Large intestine (tissue), 3 donors: ENCODE data around the gene PTCD2. TPM values are rescaled to one million over a fixed set of nuclear protein-coding genes. Genes with fewer than 3 reads are reported as not detected.
"Not testable (repeated sequence)": the region's sequence is repeated elsewhere in the genome, so short reads cannot be mapped to it uniquely, and the experiment has no call there.

Source experiments
- DNase-seq, 2 donors: peaks; one replicate each; pipeline versions ENCODE4 v3.0.0 to v3.0.0-alpha.2; 2013
- H3K27ac ChIP-seq: one replicate; pipeline ENCODE4 v1.5.1; 2013; ENCODE audit warnings: low read length
- H3K27me3 ChIP-seq: 2 replicates; pipeline ENCODE4 v1.6.1; 2013; ENCODE audit warnings: low read length; ENCODE audit not compliant: control insufficient read depth, insufficient read depth
- H3K36me3 ChIP-seq: 2 replicates; pipeline ENCODE4 v1.6.1; 2013; ENCODE audit warnings: low read length; ENCODE audit not compliant: control insufficient read depth, insufficient read depth
- H3K4me1 ChIP-seq: one replicate; pipeline ENCODE4 v1.6.1; 2013; ENCODE audit warnings: low read length; ENCODE audit not compliant: control insufficient read depth, insufficient read depth
- H3K4me3 ChIP-seq: one replicate; pipeline ENCODE4 v1.5.1; 2013; ENCODE audit warnings: low read length
- H3K9me3 ChIP-seq: one replicate; pipeline ENCODE4 v1.6.1; 2013; ENCODE audit warnings: mild to moderate bottlenecking, low read depth, low read length, moderate library complexity; ENCODE audit not compliant: control insufficient read depth
- WGBS: methylation state at CpG from one replicate; pipeline ENCODE4 v1.1.5; 2013; ENCODE audit warnings: low lambda C conversion rate; ENCODE audit not compliant: insufficient coverage; 5-methylcytosine and 5-hydroxymethylcytosine counted together
- polyA plus RNA-seq: library from polyadenylated mRNA; unstranded; fragments of 120-200 nt; gene quantifications from one replicate; pipeline ENCODE4 v1.2.1, GENCODE V29; 2013

PTCD2 gene
- polyA plus RNA-seq, 1 donor = 6.7 TPM

- H3K27ac ChIP-seq = no peak overlapping the region
- no peak overlapping the region for H3K4me3 ChIP-seq
- H3K36me3 ChIP-seq = peaks cover 11% of the 10 kb centered on the region
- no peaks in the 10 kb centered on the region for H3K4me1 ChIP-seq
- 57% methylated on average over 1 of the region's 4 CpGs for WGBS
- H3K9me3 ChIP-seq = no peaks in the 10 kb centered on the region
- DNase-seq = peak in 1 of 2 donors; percentile 11
- H3K27me3 ChIP-seq = no peaks in the 10 kb centered on the region
Measured at GRCh38 chr5:72295539-72295938, 24.6 kb upstream of the PTCD2 start.

GRCh38 chr5:72296256-72296655 is 23.9 kb upstream of the PTCD2 start:
- no peak overlapping the region for H3K27ac ChIP-seq

DNA sequence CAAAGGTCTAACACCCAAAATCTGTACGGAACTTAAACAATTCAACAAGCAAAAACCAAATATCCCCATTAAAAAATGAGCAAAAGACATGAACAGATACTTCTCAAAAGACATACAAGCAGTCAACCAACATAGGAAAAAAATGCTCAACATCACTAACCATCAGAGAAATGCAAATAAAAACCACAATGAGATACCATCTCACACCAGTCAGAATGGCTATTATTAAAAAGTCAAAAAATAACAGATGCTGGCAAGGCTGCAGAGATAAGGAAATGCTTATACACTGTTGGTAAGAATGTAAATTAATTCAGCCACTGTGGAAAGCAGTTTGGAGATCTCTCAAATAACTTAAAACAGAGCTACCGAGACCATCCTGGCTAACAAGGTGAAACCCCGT is 22.0 kb upstream of the PTCD2 start:
- H3K27me3 ChIP-seq, H3K27ac ChIP-seq, H3K9me3 ChIP-seq, H3K36me3 ChIP-seq, DNase-seq, H3K4me3 ChIP-seq, H3K4me1 ChIP-seq: not testable (repeated sequence)
- no CpG with 5 or more reads among the region's 3 CpGs for WGBS

More at GRCh38 chr5:72296256-72296655, 23.9 kb upstream of the PTCD2 start:
- 80% methylated on average over 1 of the region's 2 CpGs for WGBS
- no peaks in the 10 kb centered on the region for H3K27me3 ChIP-seq
- H3K4me3 ChIP-seq = no peak overlapping the region
- H3K9me3 ChIP-seq = no peaks in the 10 kb centered on the region
- peaks cover 11% of the 10 kb centered on the region for H3K36me3 ChIP-seq
- no peaks in the 10 kb centered on the region for H3K4me1 ChIP-seq
- no peak for DNase-seq

DNA sequence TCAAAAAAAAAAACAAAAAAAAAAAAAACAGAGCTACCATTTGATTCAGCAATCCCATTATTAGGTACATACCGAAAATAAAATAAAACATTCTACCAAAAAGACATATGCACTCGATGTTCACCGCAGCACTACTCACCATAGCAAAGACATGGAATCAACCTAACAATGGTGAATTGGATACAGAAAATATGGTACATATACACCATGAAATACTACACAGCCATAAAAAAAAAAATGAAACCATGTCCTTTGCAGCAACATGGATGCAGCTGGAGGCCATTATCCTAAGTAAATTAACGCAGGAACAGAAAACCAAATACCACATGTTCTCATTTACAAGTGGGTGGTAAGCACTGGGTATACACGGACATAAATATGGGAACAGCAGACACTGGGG is 21.5 kb upstream of the PTCD2 start:
- peaks cover 7% of the 10 kb centered on the region for H3K36me3 ChIP-seq
- no peaks in the 10 kb centered on the region for H3K9me3 ChIP-seq
- no peak for DNase-seq
- no peaks in the 10 kb centered on the region for H3K4me1 ChIP-seq
- 100% methylated on average over 1 of the region's 5 CpGs for WGBS
- H3K27ac ChIP-seq = no peak overlapping the region
- H3K27me3 ChIP-seq = no peaks in the 10 kb centered on the region
- H3K4me3 ChIP-seq = no peak overlapping the region

- no peaks in the 10 kb centered on the region for H3K4me1 ChIP-seq
- no peak overlapping the region for H3K4me3 ChIP-seq
- H3K27ac ChIP-seq = no peak overlapping the region
- peaks cover 4% of the 10 kb centered on the region for H3K36me3 ChIP-seq
- WGBS = 25% methylated on average over 1 of the region's 1 CpG
- no peaks in the 10 kb centered on the region for H3K9me3 ChIP-seq
- no peak for DNase-seq
- no peaks in the 10 kb centered on the region for H3K27me3 ChIP-seq
Measured at GRCh38 chr5:72300590-72301339, 19.4 kb upstream of the PTCD2 start.

- Histone ChIP-seq H3K27me3 (no peaks in the 10 kb centered on the region), H3K27ac (no peak overlapping the region), H3K36me3 (peaks cover 4% of the 10 kb centered on the region), H3K4me1 (no peaks in the 10 kb centered on the region), H3K4me3 (no peak overlapping the region), H3K9me3 (no peaks in the 10 kb centered on the region)
- no peak for DNase-seq
- WGBS = no CpG with 5 or more reads among the region's 6 CpGs
Measured at GRCh38 chr5:72301557-72301956, 18.6 kb upstream of the PTCD2 start.

DNA sequence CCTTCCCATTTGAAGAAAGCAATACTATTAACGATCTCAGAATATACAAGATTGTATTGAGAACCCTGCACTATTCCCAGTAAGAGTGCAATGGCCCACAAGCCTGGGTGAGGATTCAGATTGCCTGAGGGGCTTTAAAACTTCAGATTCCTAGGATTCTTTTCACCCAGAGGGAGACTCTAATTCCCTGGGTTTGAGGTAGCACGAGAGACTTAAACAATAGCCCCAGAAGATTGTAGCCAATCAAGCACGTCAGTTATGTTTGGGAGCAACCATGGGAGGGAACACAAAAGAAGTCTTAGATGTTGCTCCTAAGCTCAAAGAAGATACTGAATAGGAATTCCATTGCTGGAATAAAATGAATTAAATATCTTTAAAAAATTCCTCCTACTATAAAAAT is 18.0 kb upstream of the PTCD2 start:
- Histone ChIP-seq H3K27me3 (no peaks in the 10 kb centered on the region), H3K4me3 (no peak overlapping the region), H3K9me3 (no peaks in the 10 kb centered on the region), H3K27ac (no peak overlapping the region), H3K36me3 (peaks cover 4% of the 10 kb centered on the region), H3K4me1 (peaks cover 4% of the 10 kb centered on the region)
- WGBS = 100% methylated on average over 1 of the region's 3 CpGs
- no peak for DNase-seq

DNA sequence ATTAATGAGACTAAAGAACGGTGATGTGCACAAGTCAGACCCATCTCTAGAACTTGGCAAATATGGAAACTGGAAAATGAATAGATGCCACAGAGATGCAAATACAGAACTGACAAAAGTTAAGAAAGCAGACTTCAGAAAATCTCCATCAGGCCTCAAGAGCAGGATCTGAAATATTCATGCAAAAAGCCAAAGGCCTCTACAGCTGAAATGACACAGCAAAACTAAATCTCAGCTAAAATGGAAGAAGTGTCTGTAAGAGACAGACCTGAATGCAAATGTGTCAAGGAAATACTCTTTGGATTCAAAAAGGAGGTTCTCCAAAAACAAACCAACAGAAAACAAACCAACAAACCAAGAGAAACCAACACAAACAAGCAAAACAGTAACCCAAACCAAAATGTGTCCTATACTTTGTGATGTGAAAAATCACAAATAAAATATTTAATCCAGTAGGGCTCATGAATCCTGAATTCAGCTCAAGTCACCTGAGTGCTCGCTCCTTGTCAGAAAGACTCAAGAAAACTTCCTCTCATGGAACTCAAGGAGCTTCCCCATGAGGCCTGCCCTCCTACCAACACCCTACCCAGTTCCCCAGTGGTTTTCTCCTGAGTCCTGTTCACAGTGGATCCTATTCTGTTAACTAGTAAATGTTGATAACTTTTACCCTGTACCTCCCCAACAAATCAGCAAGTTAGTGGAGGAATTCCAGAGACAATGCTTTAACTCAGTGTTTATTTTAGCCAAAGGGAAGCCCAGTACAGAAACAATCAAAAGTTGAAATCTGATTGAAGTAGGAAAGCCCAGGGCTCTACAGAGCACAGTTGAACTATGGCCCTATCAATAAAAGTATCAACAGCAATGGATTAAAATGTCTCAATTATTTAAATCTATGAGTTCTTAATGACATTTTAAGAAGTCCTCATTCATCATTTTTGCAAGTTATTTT is 14.7 kb upstream of the PTCD2 start:
- H3K27ac ChIP-seq = no peak overlapping the region
- no CpG with 5 or more reads among the region's 2 CpGs for WGBS

DNA sequence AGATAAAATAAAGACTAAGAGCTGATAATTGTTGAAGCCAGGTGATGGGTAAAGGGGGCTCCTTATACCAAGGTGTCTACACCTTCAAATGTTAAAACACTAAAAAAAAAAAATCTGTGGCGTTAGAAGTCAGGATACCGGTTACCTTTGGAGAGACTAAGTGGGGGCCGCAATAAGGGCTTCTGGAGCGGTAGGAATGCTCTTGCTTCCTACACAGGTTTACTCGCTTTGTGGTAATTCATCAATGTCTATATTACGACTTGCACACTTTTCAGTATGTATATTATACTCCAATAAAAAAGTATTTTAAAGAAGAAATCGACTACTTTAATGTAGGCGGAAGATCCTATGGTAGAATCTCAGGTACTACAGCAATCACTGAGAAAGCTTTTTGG is 12.6 kb upstream of the PTCD2 start:
- Histone ChIP-seq H3K27ac (peak overlapping the region; percentile 96), H3K4me1 (peaks cover 4% of the 10 kb centered on the region), H3K36me3 (peaks cover 19% of the 10 kb centered on the region), H3K4me3 (peak overlapping the region; percentile 80), H3K9me3 (no peaks in the 10 kb centered on the region), H3K27me3 (no peaks in the 10 kb centered on the region)
- DNase-seq = no peak
- WGBS = no CpG with 5 or more reads among the region's 8 CpGs

More for the DNA sequence above, 14.7 kb upstream of the PTCD2 start:
- H3K36me3 ChIP-seq = peaks cover 14% of the 10 kb centered on the region
- H3K4me1 ChIP-seq = peaks cover 4% of the 10 kb centered on the region
- no peaks in the 10 kb centered on the region for H3K9me3 ChIP-seq
- H3K27me3 ChIP-seq = no peaks in the 10 kb centered on the region
- no peak overlapping the region for H3K4me3 ChIP-seq
- no peak for DNase-seq

DNA sequence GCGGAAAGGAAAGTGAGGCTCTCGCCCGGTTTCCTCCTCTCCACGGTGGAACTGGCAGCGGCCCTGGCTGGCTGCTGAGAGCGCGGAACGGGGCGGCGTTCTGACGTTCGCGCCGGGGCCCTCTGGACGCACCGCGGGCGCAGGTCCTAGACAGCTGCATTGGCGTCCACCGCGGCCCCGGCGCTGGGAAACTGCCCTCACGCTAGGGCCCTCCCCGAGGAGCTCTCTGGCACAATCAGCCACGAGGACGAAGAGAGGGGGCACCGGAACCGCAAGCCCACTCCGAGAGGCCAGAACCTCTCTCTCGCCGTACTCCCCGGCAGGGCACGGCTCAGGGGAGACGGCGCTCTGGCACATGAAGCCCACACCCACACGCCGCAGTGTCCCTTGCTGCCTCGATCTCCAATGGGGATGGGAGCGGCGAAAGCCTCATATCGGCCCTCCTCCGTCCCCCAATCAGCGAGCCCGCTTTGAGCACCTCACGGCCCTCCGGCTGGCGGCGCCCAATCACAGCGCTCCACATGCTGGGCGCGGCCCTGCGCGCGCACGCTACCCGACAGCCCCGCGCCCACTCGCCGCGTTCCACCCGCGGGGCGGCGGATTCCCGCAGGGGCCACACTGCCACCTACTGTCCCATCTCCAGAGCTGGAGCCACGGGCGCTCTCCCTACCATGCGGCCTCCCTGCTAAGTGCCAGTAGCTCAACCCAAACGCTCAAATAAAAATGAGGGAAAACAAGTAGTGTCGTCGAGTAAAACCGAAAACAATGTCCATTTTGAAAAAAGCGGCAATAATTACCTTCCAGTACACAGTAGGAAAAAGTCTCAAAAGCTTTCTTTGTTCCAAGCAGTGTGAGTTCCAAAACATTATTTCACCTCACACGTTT is 12.0 kb upstream of the PTCD2 start:
- DNase-seq = peak; percentile 98 to 99
- Histone ChIP-seq H3K4me1 (peaks cover 4% of the 10 kb centered on the region), H3K4me3 (peak overlapping the region; percentile 80), H3K27me3 (no peaks in the 10 kb centered on the region), H3K27ac (peak overlapping the region; percentile 96), H3K9me3 (no peaks in the 10 kb centered on the region), H3K36me3 (peaks cover 25% of the 10 kb centered on the region)
- 33% methylated on average over 3 of the region's 76 CpGs for WGBS
